B cell (primary cell): Measurements from ENCODE around the gene M6PR. TPM values are rescaled to one million over a fixed set of nuclear protein-coding genes. Genes with fewer than 3 reads are reported as not detected.

ENCODE experiments used
- ATAC-seq: fragments of 200-7000 bp; cut with Tn5 transposase; one replicate; pipeline ENCODE4 v1.10.0; 2021; ENCODE audit warnings: low read depth, mild to moderate bottlenecking, moderate number of reproducible peaks, moderate library complexity
- CTCF ChIA-PET: fragments of 350-600 bp; sonication (Branson Sonifier 250); formaldehyde crosslinking; loops from one replicate; lab custom pipeline; 2021; ENCODE audit warnings: antibody characterized with exemption, inconsistent platforms; lab: Charles Lee
- POLR2A ChIA-PET: fragments of 350-600 bp; sonication (Branson Sonifier 250); formaldehyde crosslinking; loops from one replicate; lab custom pipeline; 2021; ENCODE audit warnings: antibody characterized with exemption; lab: Charles Lee
- DNase-seq: peaks from one replicate; pipeline ENCODE4 v3.0.0; 2013
- H2AFZ ChIP-seq: 2 replicates; pipeline ENCODE4 v1.6.1; 2012; ENCODE audit warnings: mild to moderate bottlenecking, low read depth, low read length; ENCODE audit not compliant: insufficient read depth, poor library complexity, severe bottlenecking
- H3K27ac ChIP-seq, 2 donors: 1 replicate in 1 of 2; 2 replicates in 1 of 2; pipeline ENCODE4 v1.5.1; 2012 to 2013; ENCODE audit warnings: low read length in 2 of 2, mild to moderate bottlenecking in 2 of 2, moderate library complexity in 1 of 2
- H3K27me3 ChIP-seq, 4 experiments: fragments of 200-600 bp in 1 of 4; sonication (generic) in 1 of 4; replicated peaks in 1 of 4; 1 replicate in 2 of 4; 2 replicates in 2 of 4; pipeline versions ENCODE4 v1.6.1 to v1.7.0; 2013 to 2016; ENCODE audit warnings: low read length in 3 of 4, mild to moderate bottlenecking in 2 of 4, mixed read lengths in 1 of 4, moderate library complexity in 1 of 4; ENCODE audit not compliant: insufficient read depth in 4 of 4, control insufficient read depth in 3 of 4; ENCODE audit errors: control extremely low read depth in 1 of 4
- H3K36me3 ChIP-seq, 2 experiments: replicated peaks in 1 of 2; 1 replicate in 1 of 2; 2 replicates in 1 of 2; pipeline versions ENCODE4 v1.6.1 to v1.7.1; 2013; ENCODE audit warnings: low read length in 1 of 2; ENCODE audit not compliant: insufficient read depth in 2 of 2, control insufficient read depth in 1 of 2; ENCODE audit errors: control extremely low read depth in 1 of 2, extremely low read depth in 1 of 2
- H3K4me1 ChIP-seq, 2 donors: fragments of 200-600 bp in 1 of 2; sonication (generic) in 1 of 2; 1 replicate in 1 of 2; 2 replicates in 1 of 2; pipeline versions ENCODE4 v1.5.1 to v1.6.1; 2013 to 2017; ENCODE audit warnings: low read length in 2 of 2; ENCODE audit not compliant: control insufficient read depth in 2 of 2, insufficient read depth in 2 of 2
- H3K4me2 ChIP-seq: replicated peaks from 2 replicates; pipeline ENCODE3; 2012; ENCODE audit warnings: mild to moderate bottlenecking, low read depth, low read length; ENCODE audit not compliant: poor library complexity, severe bottlenecking
- H3K4me3 ChIP-seq, 5 experiments: fragments of 200-600 bp in 1 of 5; sonication (generic) in 1 of 5; 1 replicate in 3 of 5; 2 replicates in 2 of 5; pipeline versions ENCODE4 v1.5.1 to v1.7.0; 2011 to 2016; ENCODE audit warnings: low read length in 4 of 5, mild to moderate bottlenecking in 4 of 5, low read depth in 2 of 5, control low read depth in 1 of 5, moderate library complexity in 1 of 5; ENCODE audit not compliant: insufficient read depth in 1 of 5; ENCODE audit errors: control extremely low read depth in 1 of 5, extremely low read depth in 1 of 5
- H3K79me2 ChIP-seq: fragments of 200-600 bp; sonication (generic); one replicate; pipeline ENCODE4 v1.6.0; 2016; ENCODE audit warnings: low read length; ENCODE audit not compliant: control insufficient read depth, insufficient read depth
- H3K9ac ChIP-seq: fragments of 200-600 bp; sonication (generic); 2 replicates; pipeline ENCODE4 v1.6.1; 2017; ENCODE audit warnings: mild to moderate bottlenecking, low read length, moderate library complexity
- H3K9me3 ChIP-seq, 3 donors: one replicate each; pipeline versions ENCODE4 v1.6.1 to v1.7.1; 2013; ENCODE audit warnings: low read length in 2 of 3; ENCODE audit not compliant: control insufficient read depth in 2 of 3, insufficient read depth in 1 of 3; ENCODE audit errors: control extremely low read depth in 1 of 3
- H4K20me1 ChIP-seq: 2 replicates; pipeline ENCODE4 v1.6.0; 2012; ENCODE audit warnings: mild to moderate bottlenecking, low read length; ENCODE audit not compliant: insufficient read depth, control insufficient read depth, poor library complexity, severe bottlenecking
- H3K27ac Mint-ChIP-seq: one replicate; pipeline ENCODE4 v1.8.0; 2021; ENCODE audit warnings: mixed read lengths
- H3K27me3 Mint-ChIP-seq: one replicate; pipeline ENCODE4 v1.8.0; 2021; ENCODE audit warnings: mixed read lengths
- H3K4me1 Mint-ChIP-seq: one replicate; pipeline ENCODE4 v1.8.0; 2021; ENCODE audit warnings: mixed read lengths
- H3K4me3 Mint-ChIP-seq: one replicate; pipeline ENCODE4 v1.8.0; 2021; ENCODE audit warnings: mixed read lengths
- H3K9me3 Mint-ChIP-seq: one replicate; pipeline ENCODE4 v1.8.0; 2022; ENCODE audit warnings: mixed read lengths; ENCODE audit not compliant: insufficient read depth
- EZH2 ChIP-seq: IDR thresholded peaks from 2 replicates; pipeline ENCODE4 v1.6.1; 2012; ENCODE audit warnings: borderline replicate concordance, low read depth, mild to moderate bottlenecking, moderate library complexity, low read length; ENCODE audit not compliant: insufficient read depth, poor library complexity, severe bottlenecking
- WGBS: methylation state at CpG from one replicate; pipeline ENCODE4 v1.1.5; 2013; ENCODE audit warnings: missing lambda C conversion rate; ENCODE audit not compliant: insufficient coverage; 5-methylcytosine and 5-hydroxymethylcytosine counted together
- intact Hi-C: fragments of 100-400 bp; cut with micrococcal nuclease; formaldehyde crosslinking; loops from one replicate; pipeline ENCODE4 v1.10.0; 2022
- polyA plus RNA-seq: library from polyadenylated mRNA; depleted of rRNA; stranded (reverse); fragments of >200 nt; gene quantifications from 2 replicates; pipeline ENCODE4 v1.2.3, GENCODE V29; 2012
- total RNA-seq, 2 donors: library from RNA; stranded (reverse); fragments of 120-200 nt in 1 of 2; gene quantifications; 1 replicate in 1 of 2; 2 replicates in 1 of 2; pipeline versions ENCODE4 v1.2.3 to v1.2.4, GENCODE V29; 2013 to 2022
- TF ChIP-seq, protein P1 (sequence below): fragments of 200-600 bp; IDR thresholded peaks from one replicate; pipeline ENCODE4 v1.8.0; 2022; ENCODE audit warnings: antibody characterized with exemption, mild to moderate bottlenecking

M6PR gene
- total and polyA plus RNA-seq, 2 donors (not counting 1 experiment from before 2014, with no cell fraction given): 58.8 to 204 TPM

GRCh38 chr12:8991371-8992345 lies 42.2 kb upstream of the M6PR start:
- no peak for DNase-seq
- ChIA-PET POLR2A (no interaction called here), CTCF (no interaction called here)
- 29% methylated on average over 1 of the region's 6 CpGs for WGBS
- Mint-ChIP-seq H3K27me3 (no peaks in the 10 kb centered on the region), H3K4me3 (no peak overlapping the region), H3K9me3 (no peaks in the 10 kb centered on the region), H3K4me1 (peaks cover 20% of the 10 kb centered on the region), H3K27ac (no peak overlapping the region)
- H3K9ac ChIP-seq: no peak overlapping the region
- no peaks in the 10 kb centered on the region for H3K27me3 ChIP-seq
- no peaks in the 10 kb centered on the region for H4K20me1 ChIP-seq
- H3K79me2 ChIP-seq: no peaks in the 10 kb centered on the region
- no peak for TF ChIP-seq EZH2
- TF ChIP-seq, protein P1, sequence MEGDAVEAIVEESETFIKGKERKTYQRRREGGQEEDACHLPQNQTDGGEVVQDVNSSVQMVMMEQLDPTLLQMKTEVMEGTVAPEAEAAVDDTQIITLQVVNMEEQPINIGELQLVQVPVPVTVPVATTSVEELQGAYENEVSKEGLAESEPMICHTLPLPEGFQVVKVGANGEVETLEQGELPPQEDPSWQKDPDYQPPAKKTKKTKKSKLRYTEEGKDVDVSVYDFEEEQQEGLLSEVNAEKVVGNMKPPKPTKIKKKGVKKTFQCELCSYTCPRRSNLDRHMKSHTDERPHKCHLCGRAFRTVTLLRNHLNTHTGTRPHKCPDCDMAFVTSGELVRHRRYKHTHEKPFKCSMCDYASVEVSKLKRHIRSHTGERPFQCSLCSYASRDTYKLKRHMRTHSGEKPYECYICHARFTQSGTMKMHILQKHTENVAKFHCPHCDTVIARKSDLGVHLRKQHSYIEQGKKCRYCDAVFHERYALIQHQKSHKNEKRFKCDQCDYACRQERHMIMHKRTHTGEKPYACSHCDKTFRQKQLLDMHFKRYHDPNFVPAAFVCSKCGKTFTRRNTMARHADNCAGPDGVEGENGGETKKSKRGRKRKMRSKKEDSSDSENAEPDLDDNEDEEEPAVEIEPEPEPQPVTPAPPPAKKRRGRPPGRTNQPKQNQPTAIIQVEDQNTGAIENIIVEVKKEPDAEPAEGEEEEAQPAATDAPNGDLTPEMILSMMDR: no peak
- intact Hi-C loops: no loop called here
- H3K27ac ChIP-seq: no peak overlapping the region
- H3K4me3 ChIP-seq: no peak overlapping the region
- H3K4me1 ChIP-seq: peaks cover 9 to 11% of the 10 kb centered on the region in 2 donors
- no peak for ATAC-seq
- H3K4me2 ChIP-seq: no peak overlapping the region
- H3K9me3 ChIP-seq: no peaks in the 10 kb centered on the region
- H2AFZ ChIP-seq: no peak overlapping the region
- H3K36me3 ChIP-seq: no peaks in the 10 kb centered on the region

- ChIA-PET POLR2A (no interaction called here), CTCF (no interaction called here)
- H3K79me2 ChIP-seq: no peaks in the 10 kb centered on the region
- H4K20me1 ChIP-seq: no peaks in the 10 kb centered on the region
- TF ChIP-seq, protein P1: no peak
- TF ChIP-seq EZH2: no peak
- WGBS: 5% methylated on average over 2 of the region's 2 CpGs
- Mint-ChIP-seq H3K9me3 (no peaks in the 10 kb centered on the region), H3K27me3 (no peaks in the 10 kb centered on the region), H3K27ac (no peak within 1 kb of the TSS), H3K4me1 (peaks cover 20% of the 10 kb centered on the region), H3K4me3 (no peak within 1 kb of the TSS)
- H3K36me3 ChIP-seq: no peaks in the 10 kb centered on the region
- no peaks in the 10 kb centered on the region for H3K27me3 ChIP-seq
- no peaks in the 10 kb centered on the region for H3K9me3 ChIP-seq
- H3K4me1 ChIP-seq: peaks cover 9 to 11% of the 10 kb centered on the region in 2 donors
- H2AFZ ChIP-seq: no peak within 1 kb of the TSS
- ATAC-seq (no peak), DNase-seq (peak; percentile 19)
- intact Hi-C loops: no loop called here
- no peak within 1 kb of the TSS for H3K27ac ChIP-seq
- peak within 1 kb of the TSS; percentile 44 for H3K4me2 ChIP-seq
- H3K4me3 ChIP-seq: no peak within 1 kb of the TSS
- no peak within 1 kb of the TSS for H3K9ac ChIP-seq
These were observed 40.0 kb upstream of the M6PR start, which contains the start of gene KLRG1 for GRCh38 chr12:8989413-8989812. TSS of gene KLRG1 (plus strand) at chr12:8989546. CDS start at chr12:8989636, 90 bp downstream.
